NCI-H146 treated with DMSO at 0.1 percent for 48 hours (cell line): ENCODE results near the gene HK1.

Experiments
- DNase-seq: peaks from one replicate; lab custom pipeline; 2025; ENCODE audit not compliant: unreplicated experiment; lab: John Stamatoyannopoulos, UW

Gene HK1

DNA sequence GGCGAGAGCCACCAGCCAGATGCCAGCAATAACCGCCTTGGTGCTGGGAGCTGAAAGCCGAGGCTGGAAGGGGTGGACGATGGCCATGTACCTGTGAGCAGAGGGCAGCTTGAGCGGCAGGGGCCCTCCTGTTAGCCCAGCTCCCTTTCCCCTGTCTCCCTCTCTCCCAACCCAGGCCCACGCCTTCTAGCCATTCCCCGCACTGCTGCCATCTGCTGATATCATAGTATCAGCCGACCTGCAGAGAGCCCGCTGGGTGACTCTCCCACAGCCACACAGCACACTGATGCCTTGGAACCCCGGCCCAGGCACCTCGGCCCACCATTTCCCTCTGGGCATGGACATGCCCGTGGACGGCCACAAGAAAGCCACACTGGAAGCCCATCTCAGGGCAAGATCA is 136.8 kb downstream of the HK1 start:
- DNase-seq: no peak

DNA sequence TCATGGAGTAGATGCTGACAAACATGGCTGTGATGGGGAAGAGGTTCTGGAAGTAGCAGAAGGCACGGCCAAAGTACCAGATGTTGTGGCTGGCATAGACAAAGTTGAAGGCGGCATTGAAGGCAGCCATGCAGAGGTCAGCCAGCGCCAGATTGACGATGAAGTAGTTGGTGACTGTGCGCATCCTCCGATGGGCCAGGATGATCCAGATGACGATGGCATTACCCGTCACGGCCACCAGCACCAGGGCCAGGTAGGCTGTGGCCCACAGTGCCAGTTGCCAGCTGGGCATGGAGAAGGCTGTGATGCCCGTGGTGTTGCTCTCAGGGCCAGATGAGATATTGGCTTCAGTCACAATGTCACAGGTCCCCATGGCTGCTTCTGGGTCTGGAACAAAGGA is 137.7 kb downstream of the HK1 start:
- DNase-seq: no peak

DNA sequence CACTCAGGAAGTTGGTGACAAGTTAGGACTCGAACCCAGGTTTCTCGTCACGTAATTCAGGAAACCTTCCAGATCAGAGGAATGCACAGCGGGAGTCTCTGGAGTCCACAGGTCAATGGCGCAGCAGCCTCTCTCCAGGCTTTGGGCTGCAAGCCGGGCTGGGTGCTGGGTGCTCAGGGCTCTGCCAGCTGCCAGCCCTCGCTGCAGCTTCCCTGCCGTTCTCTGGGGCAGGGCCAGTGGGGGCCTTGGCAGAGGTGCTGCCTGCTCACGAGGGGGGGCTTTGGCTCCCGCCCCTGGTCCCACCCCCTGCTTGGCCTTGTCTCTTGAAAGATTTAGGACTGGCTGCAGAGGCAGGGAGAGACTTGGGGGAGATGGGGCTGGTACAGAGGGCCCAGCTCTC is 138.4 kb downstream of the HK1 start, which contains the start of gene TACR2:
TSS of gene TACR2 (minus strand) at position 224 of the 400 bp plus-strand sequence. CDS start 595 bp downstream, outside the sequence.
- DNase-seq: no peak

DNA sequence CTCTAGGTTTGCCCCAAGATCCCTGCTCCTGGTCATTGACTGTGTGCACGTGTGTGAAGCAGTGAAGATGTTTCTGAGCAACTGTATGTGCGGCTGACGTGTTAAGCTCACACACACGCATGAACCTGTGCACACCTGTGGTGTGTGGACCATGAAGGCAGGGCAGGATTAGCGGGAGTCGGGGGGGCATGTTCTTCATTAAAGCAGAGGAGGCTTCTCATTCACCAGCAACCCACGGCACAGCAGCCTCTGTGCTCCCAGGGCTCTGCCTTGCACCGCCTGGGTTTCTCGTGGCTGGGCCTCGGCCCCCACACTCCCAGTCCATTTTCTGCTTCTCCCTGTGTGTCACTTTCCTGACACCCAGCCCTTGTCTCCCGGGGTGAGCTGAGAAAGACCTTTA is 139.2 kb downstream of the HK1 start:
- no peak for DNase-seq

DNA sequence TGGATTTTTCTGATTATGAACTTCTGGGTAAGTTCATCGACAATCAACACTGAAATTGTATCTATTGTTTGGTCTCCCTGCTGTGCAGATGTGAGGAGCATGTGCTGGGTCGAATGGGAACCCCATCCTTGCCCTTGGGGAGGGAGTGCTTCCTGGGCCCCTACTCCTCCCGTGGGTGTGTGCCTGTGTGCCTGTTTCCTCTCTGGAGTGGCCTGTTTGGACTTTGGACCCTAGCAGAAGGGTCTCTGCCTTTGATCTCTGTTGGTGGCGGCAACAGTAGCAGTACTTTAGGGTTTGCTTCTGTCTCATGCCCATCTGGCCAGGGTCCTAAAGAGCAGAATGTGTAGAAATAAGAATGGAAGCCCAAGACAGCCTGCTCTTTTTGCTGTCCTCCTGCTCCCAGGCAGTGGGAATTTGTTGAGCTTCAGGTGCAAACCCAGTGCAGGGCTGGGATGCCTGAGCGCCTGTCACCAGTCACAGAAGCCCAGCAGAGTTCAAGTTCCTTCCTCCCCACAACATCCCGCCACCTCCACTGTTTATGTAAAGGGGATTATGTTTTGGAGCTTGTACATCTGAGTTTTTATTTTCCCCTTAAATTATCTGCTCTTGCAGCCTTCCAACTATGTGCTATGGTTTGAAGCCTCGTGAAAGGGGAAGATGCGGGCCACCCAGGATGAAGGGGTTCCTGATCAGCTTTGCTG is 139.9 kb downstream of the HK1 start:
- DNase-seq: no peak

DNA sequence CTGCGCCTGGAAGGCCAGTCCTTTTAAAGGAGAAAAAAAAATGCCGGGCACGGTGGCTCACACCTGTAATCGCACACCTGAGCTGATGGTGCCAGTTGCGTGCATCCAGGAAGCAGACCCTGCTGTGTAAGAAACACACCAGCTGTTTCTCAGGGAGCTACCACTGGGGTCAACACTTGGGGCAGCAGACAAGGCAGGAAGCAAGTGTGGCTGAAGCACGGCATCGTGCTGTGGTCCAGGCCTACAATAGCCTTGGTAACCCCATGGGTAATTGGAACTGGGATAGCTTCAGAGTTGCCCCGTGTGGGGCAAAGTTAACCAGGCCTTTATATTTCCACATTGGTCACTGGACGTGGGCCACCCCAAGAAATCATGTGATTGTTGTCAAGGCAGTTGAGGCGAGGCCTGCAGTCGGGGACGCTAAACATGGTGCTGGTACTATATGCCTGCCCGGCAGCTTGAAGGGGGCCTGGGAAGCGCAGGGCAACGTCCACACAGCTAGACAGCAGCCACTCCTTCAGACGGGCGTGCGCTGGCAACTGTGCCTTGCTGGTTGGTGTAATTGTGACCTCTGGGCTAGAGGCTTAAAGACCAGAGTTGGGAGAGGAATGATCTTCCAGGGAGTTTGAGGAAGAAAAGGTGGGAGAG is 140.9 kb downstream of the HK1 start:
- no peak for DNase-seq

DNA sequence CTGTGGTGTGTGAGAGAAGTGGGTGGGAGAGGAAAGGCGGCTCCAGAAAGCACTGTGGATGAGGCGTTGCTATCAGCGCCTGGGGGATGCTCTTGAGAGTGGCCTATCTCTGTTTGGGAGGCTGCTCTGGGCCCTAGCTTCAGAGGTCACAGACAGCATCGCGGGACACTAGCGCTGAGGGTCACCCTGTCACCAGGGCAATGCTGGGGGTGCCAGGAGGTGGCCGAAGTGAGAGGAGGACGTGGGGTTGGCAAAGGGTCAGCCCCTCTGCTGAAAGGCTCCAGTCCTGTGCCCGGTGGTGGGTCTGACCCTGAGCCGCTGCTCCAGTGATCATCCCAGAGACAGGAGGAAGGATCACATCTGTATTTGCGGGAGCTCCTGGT is 141.4 kb downstream of the HK1 start:
- DNase-seq: no peak

DNA sequence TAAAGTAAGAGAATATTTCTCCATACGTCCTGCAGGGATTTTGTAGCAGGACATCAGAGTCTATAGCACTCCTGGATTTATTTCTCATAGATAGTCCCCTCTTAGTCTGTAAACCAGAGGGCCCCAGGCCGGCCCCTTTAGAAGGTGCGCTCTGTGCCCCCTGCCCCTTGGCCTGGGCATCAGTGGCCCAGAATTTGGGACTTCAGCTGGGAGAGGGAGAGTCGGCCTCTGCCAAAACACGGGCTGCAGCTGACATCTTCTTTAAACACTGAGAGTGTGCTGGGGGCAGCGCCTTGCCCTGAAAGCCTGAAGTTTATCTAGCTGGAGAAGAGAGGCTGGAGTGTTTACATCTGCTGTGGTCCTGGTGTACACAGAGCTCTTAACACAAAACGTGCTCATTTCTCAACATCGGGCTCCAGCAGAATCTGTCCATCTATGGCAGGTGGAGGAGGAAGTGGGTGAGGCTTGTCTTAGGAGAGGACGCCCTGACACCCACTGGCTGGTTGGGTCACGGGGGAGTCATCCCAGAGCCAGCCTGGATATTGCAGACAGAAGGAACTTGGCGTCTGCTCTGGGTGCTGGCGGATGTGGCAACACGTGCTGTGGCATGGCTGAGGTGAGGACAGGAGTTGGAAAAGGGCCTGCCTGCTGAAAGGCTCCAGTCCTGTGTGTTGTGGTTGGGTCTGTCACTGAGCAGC is 143.5 kb downstream of the HK1 start:
- DNase-seq: no peak

DNA sequence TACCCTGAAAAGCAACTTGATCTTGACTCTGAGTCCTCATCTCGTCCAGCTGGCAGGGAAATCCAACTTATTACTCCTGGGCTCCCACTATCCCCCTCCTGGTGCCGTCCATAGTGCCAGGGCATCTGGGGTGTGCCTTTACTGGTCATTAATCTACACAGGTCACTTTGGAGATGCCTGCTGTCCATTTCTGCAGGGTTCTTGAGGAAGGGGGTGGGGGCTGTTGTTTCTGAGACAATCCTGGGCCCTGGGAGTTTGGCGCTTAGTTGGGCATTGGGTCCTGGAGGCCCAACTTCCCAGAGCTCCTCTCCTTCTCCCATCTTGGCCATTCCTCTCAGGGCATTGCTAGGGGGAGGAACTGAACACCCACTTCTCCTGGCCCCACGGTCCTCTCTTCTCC is 144.4 kb downstream of the HK1 start:
- DNase-seq: no peak

DNA sequence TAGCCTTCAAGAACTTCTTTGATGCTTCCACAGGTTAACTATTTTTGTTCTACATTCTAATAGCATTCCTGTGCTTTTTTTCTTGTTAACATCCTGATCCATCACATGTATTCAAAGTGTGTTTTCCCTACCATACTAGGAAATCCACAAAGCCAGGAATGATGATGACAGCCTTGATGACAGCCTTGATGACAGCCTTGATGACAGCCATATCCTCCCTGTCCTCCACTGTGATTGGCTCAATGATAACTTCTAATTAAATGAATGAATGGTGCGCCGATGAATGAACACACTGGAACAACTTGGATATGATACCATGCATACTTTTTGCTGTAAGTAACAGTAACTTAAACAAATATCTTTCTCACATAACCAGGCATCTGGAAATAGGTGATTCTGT is 146.7 kb downstream of the HK1 start:
- no peak for DNase-seq

DNA sequence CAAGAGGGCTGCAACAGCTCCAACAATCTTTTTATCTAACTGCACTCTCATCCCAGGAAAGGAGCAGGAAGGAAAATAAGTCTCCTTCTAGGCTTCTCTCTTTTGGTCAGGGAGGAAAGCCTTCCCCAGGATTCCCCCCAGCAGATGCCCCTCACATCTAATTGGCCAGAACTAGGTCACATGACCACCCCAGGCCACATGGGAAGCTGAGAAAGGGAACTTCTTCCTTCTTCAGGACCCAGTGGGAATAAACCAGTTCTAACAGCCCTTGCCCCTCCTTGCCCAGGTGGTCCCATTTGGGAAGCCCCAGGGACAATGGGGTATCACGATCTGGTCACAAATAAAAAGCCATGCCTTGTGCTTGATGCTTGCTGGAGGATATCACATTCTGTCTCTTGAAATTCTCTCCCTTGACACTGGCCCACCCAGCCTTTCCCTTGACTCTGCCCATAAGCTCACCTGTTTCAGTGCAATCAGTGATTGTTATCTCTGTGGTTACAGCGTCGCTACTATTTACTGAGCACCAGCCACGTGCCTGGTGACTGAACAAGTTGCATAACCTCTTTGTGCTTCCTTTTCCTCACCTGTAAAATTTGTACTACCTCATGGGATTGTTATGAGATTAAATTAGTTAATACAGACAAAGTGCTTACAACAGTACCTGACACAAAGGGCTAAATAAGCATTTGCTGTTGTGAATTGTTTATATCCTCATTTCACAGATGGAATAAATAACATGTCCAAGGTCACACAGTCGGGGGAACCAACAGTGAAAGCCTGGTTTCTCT is 147.4 kb downstream of the HK1 start:
- peak; percentile 40 for DNase-seq

DNA sequence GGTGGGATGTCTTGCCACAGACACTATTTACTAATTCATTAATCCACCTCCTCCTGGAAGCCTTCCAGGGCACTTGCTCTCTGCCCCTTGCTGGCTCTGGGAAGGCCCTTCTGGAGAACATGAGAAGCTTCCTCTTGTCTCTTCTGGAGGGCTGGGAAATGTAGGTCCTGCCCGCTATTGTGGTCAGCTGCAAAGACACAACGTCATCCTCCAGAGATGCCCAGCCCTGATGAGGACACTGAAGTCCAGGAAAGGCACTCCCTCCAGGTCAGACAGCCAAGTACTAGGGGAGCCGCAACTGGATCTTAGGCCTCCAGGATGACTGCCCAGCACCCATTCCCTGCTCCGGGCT is 148.1 kb downstream of the HK1 start:
- no peak for DNase-seq

DNA sequence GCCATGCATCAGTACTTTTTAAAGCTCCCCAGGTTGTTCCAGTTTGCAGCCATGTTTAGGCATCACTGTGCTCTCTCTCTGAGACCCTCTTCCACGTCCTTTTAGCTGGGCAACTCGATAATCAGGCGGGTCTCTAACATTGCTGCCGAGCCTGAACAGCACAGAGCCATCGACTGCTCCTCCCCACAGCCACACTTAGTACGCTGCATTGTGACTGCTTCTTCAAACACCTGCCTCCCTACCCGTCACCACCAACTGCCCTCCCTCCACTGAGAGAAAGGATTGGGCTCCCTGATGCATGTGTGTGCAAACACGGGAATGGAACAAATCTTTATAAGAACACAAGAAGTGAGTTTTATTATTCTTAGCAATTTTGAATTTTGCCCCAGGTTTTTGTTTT is 149.9 kb downstream of the HK1 start:
- DNase-seq: peak; percentile 77

DNA sequence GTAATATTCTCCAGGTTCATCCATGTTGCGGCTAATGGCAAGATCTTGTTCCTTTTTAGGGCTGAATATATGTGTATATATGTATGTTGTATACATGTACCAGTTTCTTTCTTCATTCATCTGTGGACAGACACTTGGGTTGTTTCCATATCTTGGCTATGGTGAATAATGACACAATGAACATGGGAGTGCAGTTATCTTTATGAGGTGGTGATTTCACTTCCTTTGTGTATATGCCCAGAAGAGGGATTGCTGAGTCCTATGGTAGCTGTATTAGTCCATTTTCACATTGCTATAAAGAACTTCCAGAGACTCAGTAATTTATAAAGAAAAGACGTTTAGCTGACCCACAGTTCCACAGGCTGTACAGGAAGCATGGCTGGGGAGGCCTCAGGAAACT is 155.9 kb downstream of the HK1 start:
- no peak for DNase-seq

DNA sequence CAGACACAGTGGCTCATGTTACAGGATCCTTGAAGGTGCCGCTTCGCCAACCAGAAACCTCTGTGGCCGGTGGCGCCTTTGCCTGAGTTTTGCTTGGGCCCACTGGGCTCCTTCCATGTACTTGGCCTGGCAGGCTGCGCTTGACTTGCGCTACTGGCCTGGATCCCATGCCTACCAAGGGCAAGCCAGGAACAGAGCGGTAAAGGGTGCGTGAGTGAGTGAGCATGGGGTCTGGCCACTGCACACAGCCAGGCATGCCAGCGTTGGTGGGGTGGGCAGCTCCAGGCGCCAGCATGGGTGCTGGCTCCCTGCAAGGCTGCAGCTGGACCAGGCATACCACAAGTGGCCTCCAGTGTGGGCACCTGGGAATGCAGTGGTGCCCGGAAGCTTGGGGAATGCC is 156.6 kb downstream of the HK1 start:
- DNase-seq: no peak

DNA sequence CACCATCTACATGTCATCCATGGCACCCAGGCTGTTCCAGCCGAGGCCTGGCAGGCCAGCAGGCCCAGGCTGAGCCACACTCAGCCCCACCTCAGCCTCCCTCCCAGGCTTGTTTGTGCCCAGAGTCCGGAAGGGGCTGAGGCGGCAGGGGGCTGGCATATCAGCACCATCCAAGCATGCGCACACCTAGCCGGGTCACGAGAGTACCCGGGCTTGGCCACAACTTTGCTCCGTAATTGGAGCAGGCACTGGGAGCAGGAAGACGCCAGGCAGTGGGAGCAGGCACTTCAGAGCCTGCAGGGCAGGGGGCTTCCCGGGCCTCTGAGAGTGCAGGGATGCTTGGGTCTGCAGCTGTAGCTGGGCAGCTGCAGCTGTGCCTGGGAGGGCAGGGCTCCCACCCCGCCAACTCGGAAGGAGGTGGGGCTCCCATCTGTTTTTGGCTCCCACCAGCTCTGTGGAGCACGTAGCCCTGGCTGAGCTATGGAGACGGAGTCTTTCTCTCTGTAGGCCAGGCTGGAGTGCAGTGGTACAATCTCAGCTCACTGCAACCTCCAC is 157.7 kb downstream of the HK1 start:
- DNase-seq: no peak

DNA sequence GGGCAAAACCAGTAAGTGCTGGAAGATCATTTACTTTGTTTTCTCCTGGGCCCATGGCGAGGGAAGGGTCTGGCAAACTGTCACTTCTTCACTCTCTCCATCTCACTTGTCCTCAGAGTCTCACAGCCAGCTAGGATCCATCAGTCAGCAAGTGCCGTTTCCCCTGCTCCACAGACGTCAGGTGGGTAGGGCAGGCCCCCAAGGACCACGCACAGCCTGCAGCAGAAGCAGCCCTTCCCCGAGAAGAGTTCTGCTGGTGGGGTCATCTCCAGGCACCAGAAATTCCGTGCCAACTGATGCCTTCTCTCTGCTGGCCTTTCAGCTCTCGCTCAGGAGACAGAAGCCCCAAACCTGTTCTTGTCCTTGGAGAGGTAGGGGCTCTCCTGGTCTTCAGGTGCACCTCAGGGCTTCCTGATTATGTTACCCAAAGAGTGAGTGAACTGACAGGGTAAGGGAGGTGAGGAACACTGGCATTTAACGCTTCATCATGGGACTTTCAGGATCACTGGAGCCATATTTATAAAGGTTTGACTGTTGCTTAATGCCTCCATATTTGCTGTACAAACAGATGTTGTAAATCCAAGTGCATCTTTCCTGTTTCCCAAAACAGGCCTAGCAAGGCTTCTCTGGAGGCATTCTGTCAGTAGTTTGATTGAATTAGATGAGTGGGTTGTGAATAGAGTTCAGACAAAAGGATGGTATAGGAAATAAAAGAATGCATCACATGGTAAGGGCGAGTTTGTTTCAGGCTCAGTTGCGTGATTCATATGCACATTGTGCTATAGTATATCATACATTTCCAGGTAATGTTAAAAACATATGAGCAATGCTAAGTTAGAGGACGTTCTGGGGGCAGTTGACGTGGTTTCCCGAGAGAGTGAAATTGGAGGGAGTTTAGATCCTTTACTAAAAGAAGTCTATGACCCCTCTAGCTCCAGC is 159.3 kb downstream of the HK1 start:
- no peak for DNase-seq

DNA sequence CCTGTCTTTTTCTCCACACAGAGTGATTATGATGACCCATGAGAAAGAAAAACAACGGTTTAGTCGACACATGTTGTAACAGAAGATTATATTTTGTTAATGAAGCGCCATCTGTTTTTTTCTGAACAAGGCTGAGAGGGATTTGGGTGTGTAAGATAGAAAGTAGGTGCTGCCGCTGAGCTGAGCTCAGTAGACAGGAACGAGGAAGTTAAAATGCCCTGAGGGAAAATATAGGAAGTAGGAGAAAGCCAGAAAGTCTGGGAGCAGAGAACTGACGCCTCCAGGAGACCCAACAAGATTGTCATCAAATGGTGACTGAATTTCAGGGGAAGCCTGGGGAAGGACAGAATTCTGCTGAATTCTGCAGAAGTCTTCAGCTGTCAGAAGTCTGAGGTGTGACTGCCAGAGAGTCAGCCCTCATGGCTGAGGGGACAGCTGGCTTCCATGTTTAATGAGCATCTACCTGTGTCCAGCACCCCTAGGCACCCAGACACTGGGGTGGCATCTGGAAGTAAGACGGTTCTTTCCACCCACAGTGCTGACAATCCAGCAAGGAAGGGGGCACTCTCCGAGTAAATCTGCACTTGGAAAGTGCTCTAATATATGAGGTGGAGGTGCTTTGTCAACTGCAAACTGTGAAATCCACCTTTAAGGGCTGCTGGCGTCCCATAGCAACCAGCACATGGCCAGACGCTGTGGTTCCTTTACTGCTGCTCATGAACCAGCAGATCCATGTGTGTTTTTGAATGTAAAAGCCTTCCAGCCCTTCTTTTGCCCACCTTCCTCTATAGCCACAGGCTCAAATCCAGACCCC is 160.4 kb downstream of the HK1 start:
- peak; percentile 9 for DNase-seq

DNA sequence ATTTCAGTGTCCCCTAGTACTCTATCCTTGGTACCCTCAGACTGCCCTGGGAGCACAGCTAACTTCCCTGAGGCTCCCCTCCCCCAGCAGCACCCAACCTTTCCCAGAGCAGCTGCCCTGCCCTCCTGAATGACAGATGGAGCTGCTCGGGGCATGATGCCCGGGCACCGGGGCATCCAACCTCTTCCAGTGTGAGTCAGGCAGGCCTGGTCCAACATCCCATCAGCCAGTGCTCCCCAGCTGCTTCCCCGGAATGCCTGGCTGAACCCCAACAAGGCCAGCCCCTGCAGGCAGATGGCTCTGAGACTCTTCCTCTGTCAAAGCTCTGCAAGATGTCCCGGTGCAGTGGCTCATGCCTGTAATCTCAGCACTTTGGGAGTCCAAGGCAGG is 161.0 kb downstream of the HK1 start:
- DNase-seq: no peak
